GM12892 (cell line): Measurements from ENCODE around the gene AAMP.

Source experiments
- POLR2A ChIP-seq: IDR thresholded peaks from 2 replicates; pipeline ENCODE4 v1.6.1; 2011; ENCODE audit warnings: low read depth, low read length, control low read depth
- POLR2AphosphoS5 ChIP-seq: IDR thresholded peaks from 2 replicates; pipeline ENCODE4 v1.6.1; 2011; ENCODE audit warnings: low read depth, low read length, control low read depth

GRCh38 chr2:218255446-218255845 is 14.5 kb downstream of the AAMP start:
- TF ChIP-seq POLR2A (0 out of 2 replicates have a peak, but pooled peaks have one; percentile 18), POLR2AphosphoS5 (no peak)
